Measurements from ENCODE around the gene GPR107. TPM values are rescaled to one million over a fixed set of nuclear protein-coding genes. Genes with fewer than 3 reads are reported as not detected.

The GPR107 gene
- total and polyA plus RNA-seq, 2 of the 8 experiments (the other 6 are each of a cell fraction or from before 2014, with no cell fraction given), result 19.3 to 30.7 TPM

DNA sequence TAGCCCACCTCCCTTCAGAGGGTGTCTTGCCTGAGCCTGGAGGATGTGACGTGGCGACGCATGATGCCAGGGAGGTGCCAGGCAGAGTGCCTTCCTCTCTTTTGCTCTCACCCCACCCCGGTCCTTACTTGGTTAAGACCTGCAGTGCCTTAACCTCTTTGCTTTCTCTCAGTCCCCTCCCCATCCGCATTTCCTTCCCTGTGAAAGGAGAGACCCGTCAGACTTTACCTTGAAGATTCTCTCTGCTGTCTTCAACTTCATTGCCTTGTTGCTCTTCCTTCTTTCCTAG is 66.5 kb downstream of the GPR107 start:
- Histone ChIP-seq H3K4ac (replicated peaks; ENCODE audit: insufficient read length, low read depth, low read length) (no peak overlapping the region), H3K9ac (replicated peaks in 1 of 4; ENCODE audit: extremely low read depth in 1 of 4, low read depth in 3 of 4, low read length in 3 of 4) (no peak overlapping the region), H3K79me1 (ENCODE audit: low read depth, low read length) (no peaks in the 10 kb centered on the region), H4K8ac (ENCODE audit: extremely low read depth, insufficient read depth, low read length) (no peak overlapping the region), H2BK5ac (ENCODE audit: low read depth, low read length) (peak overlapping the region; percentile 35; the same call in 1 of the 2 replicates), H2AFZ (ENCODE audit: low read length) (no peak overlapping the region), H3K79me2 (ENCODE audit: control insufficient read depth in 1 of 2, insufficient read depth in 2 of 2, low read length in 2 of 2) (no peaks in the 10 kb centered on the region), H3K27me3 (replicated peaks in 1 of 4; ENCODE audit: control insufficient read depth in 3 of 4, extremely low read depth in 1 of 4, insufficient read depth in 3 of 4, low read length in 3 of 4) (no peaks in the 10 kb centered on the region), H2BK12ac (ENCODE audit: low read depth, low read length) (0 out of 2 replicates have a peak overlapping the region, but pooled peaks have one; percentile 9), H4K20me1 (replicated peaks in 1 of 2; ENCODE audit: control insufficient read depth in 1 of 2, insufficient read depth in 2 of 2, low read length in 2 of 2) (peaks cover 0 to 4% of the 10 kb centered on the region in 2 experiments), H3K23ac (ENCODE audit: insufficient read length) (no peak overlapping the region), H4K91ac (replicated peaks; ENCODE audit: insufficient read length, low read length) (no peak overlapping the region), H2BK120ac (replicated peaks; ENCODE audit: low read depth, low read length) (no peak overlapping the region), H3K9me3 (ENCODE audit: insufficient read depth in 2 of 2, low read depth in 1 of 2, low read length in 1 of 2) (no peaks in the 10 kb centered on the region), H3K23me2 (ENCODE audit: low read depth, low read length) (no peaks in the 10 kb centered on the region), H3K27ac (ENCODE audit: low read depth, low read length) (no peak overlapping the region), H3K56ac (replicated peaks; ENCODE audit: insufficient read length, low read depth, low read length) (no peak overlapping the region), H3K4me2 (ENCODE audit: insufficient read depth in 1 of 2, low read depth in 2 of 2, low read length in 2 of 2) (no peak overlapping the region), H3K36me3 (ENCODE audit: control insufficient read depth in 2 of 4, insufficient read depth in 4 of 4, low read length in 3 of 4) (no peaks in the 10 kb centered on the region), H2BK15ac (ENCODE audit: low read length) (no peak overlapping the region), H2BK20ac (ENCODE audit: low read length) (no peak overlapping the region), H3K14ac (ENCODE audit: insufficient read length) (no peak overlapping the region), H3K4me3 (ENCODE audit: extremely low read depth in 1 of 4, insufficient read depth in 2 of 4, low read depth in 3 of 4, low read length in 4 of 4) (no peak overlapping the region), H4K5ac (ENCODE audit: insufficient read length, low read depth, low read length) (no peak overlapping the region), H2AK5ac (ENCODE audit: low read depth, low read length) (peak overlapping the region; percentile 83; the same call in 1 of the 2 replicates), H3K4me1 (replicated peaks in 1 of 4; ENCODE audit: control insufficient read depth in 3 of 4, insufficient read depth in 4 of 4, low read length in 3 of 4) (peaks cover 8 to 15% (median 10%) of the 10 kb centered on the region in 4 experiments), H3K18ac (ENCODE audit: extremely low read depth, low read length) (peak overlapping the region; percentile 19; the same call in 1 of the 2 replicates)
- WGBS, 2 experiments (ENCODE audit: extremely low coverage in 1 of 2, insufficient coverage in 1 of 2, insufficient read length in 1 of 2, insufficient replicate concordance in 2 of 2, low coverage in 1 of 2, low lambda C conversion rate in 2 of 2, missing lambda C conversion rate in 1 of 2), result 74% methylated on average over 6 of the region's 6 CpGs; no CpG with 5 or more reads in 1 of the 2 experiments
- CTCF ChIA-PET (ENCODE audit: partially characterized antibody), result interaction anchor here (0.8 to 3.8 kb wide), 8 partner anchors 12 to 207 kb away, joined by 3 to 35 read pairs (median 4); no protein-coding TSS in a partner anchor
- TF ChIP-seq SUZ12 (IDR thresholded peaks at IDR 0.05; ENCODE audit: low read length) (no peak), MAFK (IDR thresholded peaks at IDR 0.05; ENCODE audit: low read depth, low read length) (no peak), SRF (IDR thresholded peaks at IDR 0.05; ENCODE audit: low read depth, low read length) (no peak), RNF2 (IDR thresholded peaks at IDR 0.05; ENCODE audit: borderline replicate concordance, low read depth, low read length, missing control alignments, poor library complexity, severe bottlenecking) (no peak)
- DNase-seq (ENCODE audit: low read depth in 1 of 2, low spot score in 2 of 2) (no peak), FAIRE-seq (no peak)
- POLR2A ChIA-PET (ENCODE audit: partially characterized antibody), result no interaction called here
